Neutrophil (primary cell): ENCODE results near the gene TCP1.
"Not testable (repeated sequence)": the region's sequence is repeated elsewhere in the genome, so short reads cannot be mapped to it uniquely, and the experiment has no call there.

Source experiments
- H3K27ac ChIP-seq: fragments of 200-600 bp; sonication (generic); 2 replicates; pipeline ENCODE4 v1.5.1; 2016; ENCODE audit warnings: mild to moderate bottlenecking, moderate library complexity
- H3K27me3 ChIP-seq: fragments of 200-600 bp; sonication (generic); 2 replicates; pipeline ENCODE4 v1.6.0; 2016; ENCODE audit warnings: mild to moderate bottlenecking
- H3K36me3 ChIP-seq: fragments of 200-600 bp; sonication (generic); 2 replicates; pipeline ENCODE4 v1.5.1; 2017
- H3K4me1 ChIP-seq, 2 experiments: fragments of 200-600 bp in 1 of 2; sonication (generic) in 1 of 2; 1 replicate in 1 of 2; 2 replicates in 1 of 2; pipeline versions ENCODE4 v1.5.1 to v1.6.1; 2013 to 2016; ENCODE audit warnings: low read depth in 1 of 2, low read length in 1 of 2, mild to moderate bottlenecking in 1 of 2, moderate library complexity in 1 of 2; ENCODE audit not compliant: control insufficient read depth in 1 of 2, insufficient read depth in 1 of 2
- H3K4me3 ChIP-seq, 2 experiments: fragments of 200-600 bp in 1 of 2; sonication (generic) in 1 of 2; 1 replicate in 1 of 2; 2 replicates in 1 of 2; pipeline ENCODE4 v1.5.1; 2013 to 2016; ENCODE audit warnings: low read depth in 1 of 2, low read length in 1 of 2, mild to moderate bottlenecking in 1 of 2, moderate library complexity in 1 of 2
- H3K9me3 ChIP-seq: fragments of 200-600 bp; sonication (generic); 2 replicates; pipeline ENCODE4 v1.5.1; 2016
- CTCF ChIP-seq: fragments of 200-600 bp; sonication (generic); IDR thresholded peaks from 2 replicates; pipeline ENCODE4 v1.5.1; 2016; ENCODE audit warnings: antibody characterized with exemption

Gene TCP1

DNA sequence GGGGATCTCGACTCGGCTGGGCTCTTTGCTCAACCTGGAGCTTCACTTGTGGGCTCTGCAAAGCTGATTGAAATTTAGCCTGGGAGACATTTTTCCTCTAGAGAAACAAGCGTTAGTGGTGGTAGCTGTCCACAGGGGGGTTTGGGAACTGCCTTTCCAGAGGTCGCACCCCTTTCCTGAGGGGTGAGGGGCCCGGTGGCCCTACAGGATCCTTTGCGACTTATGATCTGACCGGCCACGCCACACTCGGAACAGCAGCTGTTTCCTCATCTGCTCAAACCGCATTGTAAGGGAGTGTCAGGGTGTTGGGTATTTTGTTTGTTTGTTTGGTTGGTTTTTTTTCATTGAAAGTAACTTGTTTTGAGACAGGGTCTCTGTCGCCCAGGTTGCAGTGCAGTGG lies 31.7 kb upstream of the TCP1 start:
- Histone ChIP-seq H3K4me3 (peak overlapping the region; percentile 28 to 35), H3K27me3 (peaks cover 10% of the 10 kb centered on the region), H3K36me3 (no peaks in the 10 kb centered on the region), H3K4me1 (peaks cover 20 to 21% of the 10 kb centered on the region in 2 experiments), H3K27ac (no peak overlapping the region), H3K9me3 (no peaks in the 10 kb centered on the region)
- TF ChIP-seq CTCF, result no peak

DNA sequence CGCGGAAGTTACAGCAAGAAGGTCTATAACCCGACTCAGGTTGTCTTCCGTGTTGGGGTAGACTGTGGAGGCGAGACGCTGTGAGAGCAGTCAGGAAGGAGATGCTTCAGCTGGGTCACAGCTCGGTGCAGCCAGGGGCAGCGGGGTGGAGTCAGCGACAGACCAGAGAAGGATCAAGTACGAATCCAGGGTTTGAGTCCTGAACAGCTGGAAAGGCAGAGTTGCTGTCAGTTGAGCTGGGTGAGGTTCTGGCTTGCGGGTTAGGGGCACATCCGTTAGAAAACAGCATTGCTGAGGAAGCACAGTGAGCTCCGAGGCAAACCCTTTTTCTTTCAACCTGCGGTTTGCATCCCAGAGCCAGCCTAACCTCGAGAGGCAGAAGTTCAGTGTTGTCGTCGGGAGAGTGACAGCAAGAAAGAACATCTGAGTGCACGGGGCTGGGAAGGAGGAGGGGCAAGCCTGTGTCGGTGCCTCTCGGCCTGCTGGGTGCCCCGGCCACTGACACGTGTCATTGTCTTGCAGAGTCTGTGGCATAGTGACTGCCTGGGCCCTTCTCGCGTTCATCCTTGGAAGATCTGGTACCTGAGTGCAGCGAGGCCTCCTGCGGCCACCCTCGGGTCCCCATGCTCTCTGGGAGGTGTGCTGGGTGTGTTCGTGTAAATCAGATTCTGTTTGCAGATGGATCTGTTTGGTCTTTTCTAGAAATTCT lies 30.7 kb upstream of the TCP1 start:
- no peak for TF ChIP-seq CTCF
- Histone ChIP-seq H3K4me3 (peak overlapping the region; percentile 22 to 35), H3K27ac (no peak overlapping the region), H3K36me3 (no peaks in the 10 kb centered on the region), H3K27me3 (peaks cover 10% of the 10 kb centered on the region), H3K4me1 (peaks cover 20 to 21% of the 10 kb centered on the region in 2 experiments), H3K9me3 (no peaks in the 10 kb centered on the region)

DNA sequence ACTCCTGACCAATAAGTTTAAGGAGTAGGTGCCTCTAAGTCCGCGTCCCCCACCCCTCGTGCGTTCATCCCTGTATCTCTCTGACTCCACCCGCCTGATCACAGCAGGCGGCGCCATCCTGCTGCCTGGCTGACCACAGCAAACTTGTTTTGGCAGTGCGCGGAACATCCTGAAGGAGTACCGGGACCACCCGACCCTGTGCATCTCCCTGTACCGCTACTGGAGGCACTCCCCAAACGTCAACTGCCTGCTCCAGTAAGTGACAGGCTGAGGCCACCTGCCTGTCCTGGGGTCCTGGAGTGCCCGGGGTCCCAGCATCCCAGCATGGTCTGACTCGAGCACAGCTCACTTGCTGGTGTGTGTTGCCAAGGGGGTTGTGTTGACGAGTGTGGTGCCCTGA lies 29.7 kb upstream of the TCP1 start:
- H3K36me3 ChIP-seq, result no peaks in the 10 kb centered on the region
- H3K4me1 ChIP-seq, result peaks cover 20 to 21% of the 10 kb centered on the region in 2 experiments
- peaks cover 10% of the 10 kb centered on the region for H3K27me3 ChIP-seq
- H3K9me3 ChIP-seq, result no peaks in the 10 kb centered on the region
- no peak overlapping the region for H3K4me3 ChIP-seq
- no peak overlapping the region for H3K27ac ChIP-seq
- TF ChIP-seq CTCF, result no peak

GRCh38 chr6:159817951-159818739 lies 28.7 kb upstream of the TCP1 start:
- no peak for TF ChIP-seq CTCF

GRCh38 chr6:159816775-159817174 lies 27.4 kb upstream of the TCP1 start:
- H3K4me1 ChIP-seq, result peaks cover 20 to 21% of the 10 kb centered on the region in 2 experiments
- H3K9me3 ChIP-seq, H3K27me3 ChIP-seq: not testable (repeated sequence)

More at GRCh38 chr6:159817951-159818739, 28.7 kb upstream of the TCP1 start:
- Histone ChIP-seq H3K4me3 (no peak overlapping the region), H3K4me1 (peaks cover 20 to 21% of the 10 kb centered on the region in 2 experiments), H3K27me3 (peaks cover 10% of the 10 kb centered on the region), H3K36me3 (no peaks in the 10 kb centered on the region), H3K27ac (no peak overlapping the region), H3K9me3 (no peaks in the 10 kb centered on the region)

GRCh38 chr6:159815410-159815809 lies 26.0 kb upstream of the TCP1 start:
- peaks cover 10% of the 10 kb centered on the region for H3K27me3 ChIP-seq
- TF ChIP-seq CTCF, result no peak
- no peaks in the 10 kb centered on the region for H3K9me3 ChIP-seq
- no peak overlapping the region for H3K27ac ChIP-seq
- H3K36me3 ChIP-seq, result no peaks in the 10 kb centered on the region
- peaks cover 8% of the 10 kb centered on the region in 2 experiments for H3K4me1 ChIP-seq
- no peak overlapping the region for H3K4me3 ChIP-seq

More at GRCh38 chr6:159816775-159817174, 27.4 kb upstream of the TCP1 start:
- not testable (repeated sequence) for H3K4me3 ChIP-seq, H3K36me3 ChIP-seq, H3K27ac ChIP-seq
